K562 (cell line): ENCODE results near the gene PRR7.

Experiments
- BHLHE40 ChIP-seq: IDR thresholded peaks from 2 replicates; pipeline ENCODE4 v1.6.1; 2011; ENCODE audit warnings: low read length, improper control_type of control experiment
- CREB1 ChIP-seq, 2 experiments: sonication (generic) in 1 of 2; formaldehyde crosslinking in 1 of 2; IDR thresholded peaks; 2 replicates each; pipeline versions ENCODE4 v1.6.1 to v1.8.0; 2012 to 2022; ENCODE audit warnings: inconsistent platforms in 1 of 2, mild to moderate bottlenecking in 1 of 2, missing genetic modification reagents in 1 of 2, moderate library complexity in 1 of 2
- MYC ChIP-seq, 2 experiments: fragments of 250-450 bp in 1 of 2; sonication (Bioruptor Pico) in 1 of 2; IDR thresholded peaks; 2 replicates each; pipeline versions ENCODE4 v1.5.1 to v1.6.1; 2012 to 2021; ENCODE audit warnings: low read depth in 2 of 2, borderline replicate concordance in 1 of 2, improper control_type of control experiment in 1 of 2, low read length in 1 of 2, mild to moderate bottlenecking in 1 of 2, moderate library complexity in 1 of 2
- POLR2A ChIP-seq: fragments of 450-650 bp; conservative IDR thresholded peaks from 2 replicates; pipeline ENCODE4 v1.6.1; 2016
- RBBP5 ChIP-seq: fragments of 200-600 bp; sonication (generic); IDR thresholded peaks from 2 replicates; pipeline ENCODE4 v1.6.1; 2012; ENCODE audit warnings: borderline replicate concordance, mild to moderate bottlenecking, low read length, control low read depth, inconsistent platforms; ENCODE audit not compliant: insufficient read depth, poor library complexity, severe bottlenecking
- RCOR1 ChIP-seq, 2 experiments: IDR thresholded peaks; 2 replicates each; pipeline ENCODE4 v1.6.1; 2012; ENCODE audit warnings: low read depth in 2 of 2, low read length in 2 of 2, borderline replicate concordance in 1 of 2, improper control_type of control experiment in 1 of 2
- SETDB1 ChIP-seq: IDR thresholded peaks from one replicate; pipeline ENCODE4 v1.6.1; 2012; ENCODE audit warnings: low read length, control low read depth, inconsistent platforms
- XRCC5 ChIP-seq: fragments of 200-400 bp; formaldehyde crosslinking; IDR thresholded peaks from 2 replicates; pipeline ENCODE4 v1.6.1; 2017; ENCODE audit warnings: low read depth, mild to moderate bottlenecking, low read length
- TF ChIP-seq, protein P1 (sequence below), 2 experiments: fragments of 450-650 bp; IDR thresholded peaks; 2 replicates each; pipeline ENCODE4 v1.6.1; 2018; ENCODE audit warnings: mild to moderate bottlenecking in 2 of 2, low read depth in 1 of 2; ENCODE audit not compliant: partially characterized antibody in 2 of 2
- TF ChIP-seq, protein P2 (sequence below), 3 experiments: IDR thresholded peaks in 2 of 3; conservative IDR thresholded peaks in 1 of 3; 2 replicates each; pipeline ENCODE4 v1.5.1; 2011 to 2012; ENCODE audit warnings: low read length in 3 of 3, mild to moderate bottlenecking in 3 of 3, control low read depth in 2 of 3, improper control_type of control experiment in 1 of 3, inconsistent platforms in 1 of 3, low read depth in 1 of 3, mixed read lengths in 1 of 3, moderate library complexity in 1 of 3; ENCODE audit not compliant: insufficient read depth in 2 of 3
- TF ChIP-seq, protein P3 (sequence below): sonication (generic); formaldehyde crosslinking; IDR thresholded peaks from 2 replicates; pipeline ENCODE4 v1.8.1; 2023; ENCODE audit warnings: mild to moderate bottlenecking, missing genetic modification reagents
- TF ChIP-seq, protein P4 (sequence below): fragments of 450-650 bp; IDR thresholded peaks from 2 replicates; pipeline ENCODE4 v1.6.1; 2016

- TF ChIP-seq MYC (IDR thresholded peaks at IDR 0.05; ENCODE audit: low read depth, low read length) (no peak), MYC (CRISPR knock-in tag; IDR thresholded peaks at IDR 0.05; ENCODE audit: borderline replicate concordance, low read depth) (no peak), RBBP5 (no peak), CREB1 (IDR thresholded peaks at IDR 0.05) (no peak), CREB1 (CRISPR knock-in tag; IDR thresholded peaks at IDR 0.05) (no peak), POLR2A (no peak), RCOR1 (IDR thresholded peaks at IDR 0.05; ENCODE audit: borderline replicate concordance in 1 of 2, low read depth in 2 of 2, low read length in 2 of 2) (no peak), XRCC5 (no peak), SETDB1 (no peak), BHLHE40 (no peak)
- TF ChIP-seq, protein P1, sequence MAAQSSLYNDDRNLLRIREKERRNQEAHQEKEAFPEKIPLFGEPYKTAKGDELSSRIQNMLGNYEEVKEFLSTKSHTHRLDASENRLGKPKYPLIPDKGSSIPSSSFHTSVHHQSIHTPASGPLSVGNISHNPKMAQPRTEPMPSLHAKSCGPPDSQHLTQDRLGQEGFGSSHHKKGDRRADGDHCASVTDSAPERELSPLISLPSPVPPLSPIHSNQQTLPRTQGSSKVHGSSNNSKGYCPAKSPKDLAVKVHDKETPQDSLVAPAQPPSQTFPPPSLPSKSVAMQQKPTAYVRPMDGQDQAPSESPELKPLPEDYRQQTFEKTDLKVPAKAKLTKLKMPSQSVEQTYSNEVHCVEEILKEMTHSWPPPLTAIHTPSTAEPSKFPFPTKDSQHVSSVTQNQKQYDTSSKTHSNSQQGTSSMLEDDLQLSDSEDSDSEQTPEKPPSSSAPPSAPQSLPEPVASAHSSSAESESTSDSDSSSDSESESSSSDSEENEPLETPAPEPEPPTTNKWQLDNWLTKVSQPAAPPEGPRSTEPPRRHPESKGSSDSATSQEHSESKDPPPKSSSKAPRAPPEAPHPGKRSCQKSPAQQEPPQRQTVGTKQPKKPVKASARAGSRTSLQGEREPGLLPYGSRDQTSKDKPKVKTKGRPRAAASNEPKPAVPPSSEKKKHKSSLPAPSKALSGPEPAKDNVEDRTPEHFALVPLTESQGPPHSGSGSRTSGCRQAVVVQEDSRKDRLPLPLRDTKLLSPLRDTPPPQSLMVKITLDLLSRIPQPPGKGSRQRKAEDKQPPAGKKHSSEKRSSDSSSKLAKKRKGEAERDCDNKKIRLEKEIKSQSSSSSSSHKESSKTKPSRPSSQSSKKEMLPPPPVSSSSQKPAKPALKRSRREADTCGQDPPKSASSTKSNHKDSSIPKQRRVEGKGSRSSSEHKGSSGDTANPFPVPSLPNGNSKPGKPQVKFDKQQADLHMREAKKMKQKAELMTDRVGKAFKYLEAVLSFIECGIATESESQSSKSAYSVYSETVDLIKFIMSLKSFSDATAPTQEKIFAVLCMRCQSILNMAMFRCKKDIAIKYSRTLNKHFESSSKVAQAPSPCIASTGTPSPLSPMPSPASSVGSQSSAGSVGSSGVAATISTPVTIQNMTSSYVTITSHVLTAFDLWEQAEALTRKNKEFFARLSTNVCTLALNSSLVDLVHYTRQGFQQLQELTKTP (IDR thresholded peaks at IDR 0.05; ENCODE audit: low read depth in 1 of 2, partially characterized antibody in 2 of 2), result no peak
- TF ChIP-seq, protein P2, sequence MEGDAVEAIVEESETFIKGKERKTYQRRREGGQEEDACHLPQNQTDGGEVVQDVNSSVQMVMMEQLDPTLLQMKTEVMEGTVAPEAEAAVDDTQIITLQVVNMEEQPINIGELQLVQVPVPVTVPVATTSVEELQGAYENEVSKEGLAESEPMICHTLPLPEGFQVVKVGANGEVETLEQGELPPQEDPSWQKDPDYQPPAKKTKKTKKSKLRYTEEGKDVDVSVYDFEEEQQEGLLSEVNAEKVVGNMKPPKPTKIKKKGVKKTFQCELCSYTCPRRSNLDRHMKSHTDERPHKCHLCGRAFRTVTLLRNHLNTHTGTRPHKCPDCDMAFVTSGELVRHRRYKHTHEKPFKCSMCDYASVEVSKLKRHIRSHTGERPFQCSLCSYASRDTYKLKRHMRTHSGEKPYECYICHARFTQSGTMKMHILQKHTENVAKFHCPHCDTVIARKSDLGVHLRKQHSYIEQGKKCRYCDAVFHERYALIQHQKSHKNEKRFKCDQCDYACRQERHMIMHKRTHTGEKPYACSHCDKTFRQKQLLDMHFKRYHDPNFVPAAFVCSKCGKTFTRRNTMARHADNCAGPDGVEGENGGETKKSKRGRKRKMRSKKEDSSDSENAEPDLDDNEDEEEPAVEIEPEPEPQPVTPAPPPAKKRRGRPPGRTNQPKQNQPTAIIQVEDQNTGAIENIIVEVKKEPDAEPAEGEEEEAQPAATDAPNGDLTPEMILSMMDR (IDR thresholded peaks at IDR 0.05 in 2 of 3, conservative IDR thresholded peaks at IDR 0.05 in 1 of 3; ENCODE audit: insufficient read depth in 2 of 3, low read depth in 1 of 3, low read length in 3 of 3), result no peak
- TF ChIP-seq, protein P3, sequence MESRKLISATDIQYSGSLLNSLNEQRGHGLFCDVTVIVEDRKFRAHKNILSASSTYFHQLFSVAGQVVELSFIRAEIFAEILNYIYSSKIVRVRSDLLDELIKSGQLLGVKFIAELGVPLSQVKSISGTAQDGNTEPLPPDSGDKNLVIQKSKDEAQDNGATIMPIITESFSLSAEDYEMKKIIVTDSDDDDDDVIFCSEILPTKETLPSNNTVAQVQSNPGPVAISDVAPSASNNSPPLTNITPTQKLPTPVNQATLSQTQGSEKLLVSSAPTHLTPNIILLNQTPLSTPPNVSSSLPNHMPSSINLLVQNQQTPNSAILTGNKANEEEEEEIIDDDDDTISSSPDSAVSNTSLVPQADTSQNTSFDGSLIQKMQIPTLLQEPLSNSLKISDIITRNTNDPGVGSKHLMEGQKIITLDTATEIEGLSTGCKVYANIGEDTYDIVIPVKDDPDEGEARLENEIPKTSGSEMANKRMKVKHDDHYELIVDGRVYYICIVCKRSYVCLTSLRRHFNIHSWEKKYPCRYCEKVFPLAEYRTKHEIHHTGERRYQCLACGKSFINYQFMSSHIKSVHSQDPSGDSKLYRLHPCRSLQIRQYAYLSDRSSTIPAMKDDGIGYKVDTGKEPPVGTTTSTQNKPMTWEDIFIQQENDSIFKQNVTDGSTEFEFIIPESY (CRISPR knock-in tag), result no peak
- TF ChIP-seq, protein P4, sequence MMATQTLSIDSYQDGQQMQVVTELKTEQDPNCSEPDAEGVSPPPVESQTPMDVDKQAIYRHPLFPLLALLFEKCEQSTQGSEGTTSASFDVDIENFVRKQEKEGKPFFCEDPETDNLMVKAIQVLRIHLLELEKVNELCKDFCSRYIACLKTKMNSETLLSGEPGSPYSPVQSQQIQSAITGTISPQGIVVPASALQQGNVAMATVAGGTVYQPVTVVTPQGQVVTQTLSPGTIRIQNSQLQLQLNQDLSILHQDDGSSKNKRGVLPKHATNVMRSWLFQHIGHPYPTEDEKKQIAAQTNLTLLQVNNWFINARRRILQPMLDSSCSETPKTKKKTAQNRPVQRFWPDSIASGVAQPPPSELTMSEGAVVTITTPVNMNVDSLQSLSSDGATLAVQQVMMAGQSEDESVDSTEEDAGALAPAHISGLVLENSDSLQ, result no peak
Measured at GRCh38 chr5:177428574-177429217, 17.9 kb upstream of the PRR7 start.
